GM23338 (cell line): Measurements from ENCODE around the gene SLC52A1. TPM values are rescaled to one million over a fixed set of nuclear protein-coding genes. Genes with fewer than 3 reads are reported as not detected.

ENCODE experiments used
- ATAC-seq: fragments of 200-7000 bp; cut with Tn5 transposase; 3 replicates; pipeline ENCODE4 v1.9.1; 2020
- DNase-seq: peaks from one replicate; pipeline ENCODE4 v3.0.0-alpha.2; 2015; ENCODE audit warnings: low spot score
- H2AFZ ChIP-seq: fragments of 200-600 bp; sonication (generic); 2 replicates; pipeline ENCODE4 v1.8.0; 2016; ENCODE audit warnings: antibody characterized with exemption, mild to moderate bottlenecking, moderate library complexity
- H3F3A ChIP-seq: fragments of 200-600 bp; sonication (generic); replicated peaks from 2 replicates; pipeline ENCODE4 v1.8.0; 2017; ENCODE audit warnings: antibody characterized with exemption, mixed run types, low read depth
- H3K27ac ChIP-seq: fragments of 200-600 bp; sonication (generic); 2 replicates; pipeline ENCODE4 v1.6.1; 2016; ENCODE audit warnings: low read depth
- H3K27me3 ChIP-seq: fragments of 200-600 bp; sonication (generic); 2 replicates; pipeline ENCODE4 v1.8.0; 2016; ENCODE audit warnings: mild to moderate bottlenecking, mixed run types, moderate library complexity; ENCODE audit not compliant: insufficient read depth
- H3K36me3 ChIP-seq: fragments of 200-600 bp; sonication (generic); 2 replicates; pipeline ENCODE4 v1.8.0; 2016; ENCODE audit warnings: mild to moderate bottlenecking; ENCODE audit not compliant: insufficient read depth
- H3K4me1 ChIP-seq: fragments of 200-600 bp; sonication (generic); 2 replicates; pipeline ENCODE4 v1.8.0; 2016; ENCODE audit warnings: mild to moderate bottlenecking, moderate library complexity; ENCODE audit not compliant: insufficient read depth
- H3K4me2 ChIP-seq: fragments of 200-600 bp; sonication (generic); 2 replicates; pipeline ENCODE4 v1.7.1; 2017; ENCODE audit warnings: mixed run types
- H3K4me3 ChIP-seq: fragments of 200-600 bp; sonication (generic); 2 replicates; pipeline ENCODE4 v1.6.1; 2016; ENCODE audit warnings: mixed run types
- H3K79me2 ChIP-seq: fragments of 200-600 bp; sonication (generic); replicated peaks from 2 replicates; pipeline ENCODE4 v1.8.0; 2017; ENCODE audit warnings: mild to moderate bottlenecking; ENCODE audit not compliant: insufficient read depth
- H3K9me2 ChIP-seq: fragments of 200-600 bp; sonication (generic); 2 replicates; pipeline ENCODE4 v1.8.0; 2017; ENCODE audit not compliant: insufficient read depth
- H4K20me1 ChIP-seq: fragments of 200-600 bp; sonication (generic); replicated peaks from 2 replicates; pipeline ENCODE4 v1.8.0; 2017; ENCODE audit warnings: mild to moderate bottlenecking; ENCODE audit not compliant: insufficient read depth
- H3K27ac Mint-ChIP-seq: 2 replicates; pipeline ENCODE4 v1.8.0; 2020; ENCODE audit warnings: inconsistent platforms, mild to moderate bottlenecking, moderate library complexity, mixed read lengths
- H3K27me3 Mint-ChIP-seq: 3 replicates; pipeline ENCODE4 v1.8.0; 2022; ENCODE audit warnings: low read depth, mild to moderate bottlenecking, moderate library complexity, mixed read lengths, inconsistent platforms; ENCODE audit not compliant: insufficient read depth, poor library complexity
- H3K36me3 Mint-ChIP-seq: 3 replicates; pipeline ENCODE4 v1.8.0; 2021; ENCODE audit warnings: low read depth, mild to moderate bottlenecking, inconsistent platforms, moderate library complexity, mixed read lengths
- H3K4me1 Mint-ChIP-seq: 3 replicates; pipeline ENCODE4 v1.8.0; 2020; ENCODE audit warnings: mild to moderate bottlenecking, inconsistent platforms, mixed read lengths
- H3K4me3 Mint-ChIP-seq: 3 replicates; pipeline ENCODE4 v1.8.0; 2021; ENCODE audit warnings: moderate library complexity, mild to moderate bottlenecking, inconsistent platforms, mixed read lengths
- H3K9me3 Mint-ChIP-seq: 3 replicates; pipeline ENCODE4 v1.8.0; 2020; ENCODE audit warnings: moderate library complexity, mild to moderate bottlenecking, inconsistent platforms, mixed read lengths
- CREB1 ChIP-seq: fragments of 250-450 bp; sonication (Bioruptor Pico); IDR thresholded peaks from 2 replicates; pipeline ENCODE4 v1.5.0; 2020; ENCODE audit warnings: low read depth, mild to moderate bottlenecking, moderate library complexity
- CTCF ChIP-seq, 2 experiments: fragments of 200-600 bp in 1 of 2; sonication (generic) in 1 of 2; conservative IDR thresholded peaks; 2 replicates each; pipeline versions ENCODE4 v1.5.1 to v1.6.1; 2016 to 2017; ENCODE audit warnings: antibody characterized with exemption in 2 of 2, low read depth in 2 of 2, mild to moderate bottlenecking in 2 of 2, moderate library complexity in 1 of 2
- ETS1 ChIP-seq: IDR thresholded peaks from 2 replicates; pipeline ENCODE4 v1.6.1; 2016; ENCODE audit warnings: antibody characterized with exemption
- EZH2 ChIP-seq: fragments of 200-600 bp; sonication (generic); IDR thresholded peaks from one replicate; pipeline ENCODE4 v1.8.0; 2017; ENCODE audit warnings: antibody characterized with exemption, mild to moderate bottlenecking, low read depth; ENCODE audit not compliant: unreplicated experiment
- EZH2phosphoT487 ChIP-seq: fragments of 200-600 bp; sonication (generic); IDR thresholded peaks from one replicate; pipeline ENCODE4 v1.8.1; 2018; ENCODE audit warnings: antibody characterized with exemption; ENCODE audit not compliant: unreplicated experiment
- JUNB ChIP-seq: IDR thresholded peaks from one replicate; pipeline ENCODE4 v1.6.1; 2016; ENCODE audit warnings: antibody characterized with exemption; ENCODE audit not compliant: unreplicated experiment
- NANOG ChIP-seq: IDR thresholded peaks from 2 replicates; pipeline ENCODE4 v1.6.1; 2016; ENCODE audit warnings: antibody characterized with exemption, borderline replicate concordance
- POLR2AphosphoS5 ChIP-seq: IDR thresholded peaks from 2 replicates; pipeline ENCODE4 v1.6.1; 2016; ENCODE audit warnings: antibody characterized with exemption, low read depth
- REST ChIP-seq: IDR thresholded peaks from one replicate; pipeline ENCODE4 v1.6.1; 2018; ENCODE audit warnings: antibody characterized with exemption; ENCODE audit not compliant: unreplicated experiment
- STAT1 ChIP-seq: IDR thresholded peaks from one replicate; pipeline ENCODE4 v1.6.1; 2016; ENCODE audit warnings: antibody characterized with exemption; ENCODE audit not compliant: unreplicated experiment
- ZNF114 ChIP-seq: fragments of 250-450 bp; sonication (Bioruptor Pico); IDR thresholded peaks from 2 replicates; pipeline ENCODE4 v1.5.0; 2020; ENCODE audit warnings: mild to moderate bottlenecking, moderate library complexity
- ZNF331 ChIP-seq: fragments of 250-450 bp; sonication (Bioruptor Pico); IDR thresholded peaks from 2 replicates; pipeline ENCODE4 v1.5.0; 2020; ENCODE audit warnings: low read depth, mild to moderate bottlenecking, moderate library complexity
- ZNF462 ChIP-seq: fragments of 250-450 bp; sonication (Bioruptor Pico); IDR thresholded peaks from 2 replicates; pipeline ENCODE4 v1.5.0; 2020; ENCODE audit warnings: mild to moderate bottlenecking, moderate library complexity
- polyA plus RNA-seq: library from polyadenylated mRNA; unstranded; fragments of >200 nt; fragmentation: Nextera tagmentation; extraction: Ambion mirVana; gene quantifications from 2 replicates; pipeline ENCODE4 v1.2.1, GENCODE V29; 2016
- total RNA-seq: library from RNA; depleted of rRNA; stranded (reverse); fragments of >200 nt; shearing (Covaris generic); gene quantifications from 2 replicates; pipeline ENCODE4 v1.2.3, GENCODE V29; 2014

SLC52A1 gene
- total and polyA plus RNA-seq, 2 experiments from 2014 or later: 0.21 to 0.63 TPM

GRCh38 chr17:5068236-5068635, 33.0 kb upstream of the SLC52A1 start:
- H3K36me3 Mint-ChIP-seq: no peaks in the 10 kb centered on the region
- peaks cover 6% of the 10 kb centered on the region for H3K27me3 Mint-ChIP-seq
- no peak overlapping the region for H3K4me3 Mint-ChIP-seq
- Histone ChIP-seq H3F3A (no peaks in the 10 kb centered on the region), H3K79me2 (no peaks in the 10 kb centered on the region), H3K4me2 (no peak overlapping the region), H2AFZ (no peak overlapping the region), H3K4me1 (no peaks in the 10 kb centered on the region), H3K36me3 (no peaks in the 10 kb centered on the region; the same call in 1 of the 2 replicates), H3K27ac (no peak overlapping the region), H3K4me3 (no peak overlapping the region), H3K9me2 (no peaks in the 10 kb centered on the region), H3K27me3 (peaks cover 5% of the 10 kb centered on the region), H4K20me1 (no peaks in the 10 kb centered on the region)
- ATAC-seq (no peak), DNase-seq (no peak)
- H3K9me3 Mint-ChIP-seq: no peaks in the 10 kb centered on the region
- H3K27ac Mint-ChIP-seq: no peak overlapping the region
- H3K4me1 Mint-ChIP-seq: no peaks in the 10 kb centered on the region
- TF ChIP-seq STAT1 (no peak), ZNF331 (no peak), EZH2phosphoT487 (no peak), POLR2AphosphoS5 (no peak), ZNF114 (CRISPR knock-in tag) (no peak), NANOG (no peak), REST (no peak), ZNF462 (CRISPR knock-in tag) (no peak), JUNB (no peak), CTCF (conservative IDR thresholded peaks at IDR 0.05; ENCODE audit: low read depth in 2 of 2) (no peak), ETS1 (no peak), EZH2 (no peak), CREB1 (CRISPR knock-in tag) (no peak)
